ENCODE results near the gene LGI2.
"Not testable (repeated sequence)": the region's sequence is repeated elsewhere in the genome, so short reads cannot be mapped to it uniquely, and the experiment has no call there.

Gene LGI2

DNA sequence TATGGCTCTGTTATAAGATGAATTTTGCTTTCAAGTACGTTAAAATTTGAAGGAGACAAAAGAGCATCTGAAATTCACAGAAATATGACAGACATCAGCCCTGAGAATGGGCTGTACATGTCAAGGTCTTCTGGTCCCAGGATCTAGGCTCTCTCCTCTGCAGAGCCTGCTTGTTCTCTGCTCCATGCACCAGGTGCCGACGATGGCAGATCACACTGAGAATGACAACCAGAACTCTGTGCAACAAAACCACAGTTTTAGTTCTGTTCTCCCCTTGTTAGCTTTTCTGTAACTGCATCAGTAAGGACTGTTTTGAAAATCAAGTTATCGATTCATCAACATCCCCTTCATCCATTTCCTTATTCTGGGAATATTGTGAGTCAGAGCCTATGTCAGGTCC, 30.9 kb upstream of the LGI2 start:
- no peak for DNase-seq
- TF ChIP-seq POLR2A (IDR thresholded peaks at IDR 0.05; ENCODE audit: low read length) (no peak), GATA1 (IDR thresholded peaks at IDR 0.05; ENCODE audit: low read depth, low read length) (no peak)

GRCh38 chr4:25060963-25061340, 30.2 kb upstream of the LGI2 start:
- DNase-seq, result peak in 1 of 2 experiments; percentile 2
- TF ChIP-seq GATA1 (IDR thresholded peaks at IDR 0.05; ENCODE audit: low read depth, low read length), result no peak
- no peak for TF ChIP-seq POLR2A (IDR thresholded peaks at IDR 0.05; ENCODE audit: low read length)

GRCh38 chr4:25060241-25060962, 29.7 kb upstream of the LGI2 start:
- no peak for DNase-seq

GRCh38 chr4:25059791-25060190, 29.0 kb upstream of the LGI2 start:
- no peak for DNase-seq
- TF ChIP-seq GATA1 (IDR thresholded peaks at IDR 0.05; ENCODE audit: low read depth, low read length) (no peak), POLR2A (IDR thresholded peaks at IDR 0.05; ENCODE audit: low read length) (no peak)

More at GRCh38 chr4:25060241-25060962, 29.7 kb upstream of the LGI2 start:
- TF ChIP-seq GATA1 (IDR thresholded peaks at IDR 0.05; ENCODE audit: low read depth, low read length) (no peak), POLR2A (IDR thresholded peaks at IDR 0.05; ENCODE audit: low read length) (no peak)

- DNase-seq, result no peak
- TF ChIP-seq POLR2A (IDR thresholded peaks at IDR 0.05; ENCODE audit: low read length) (no peak), GATA1 (IDR thresholded peaks at IDR 0.05; ENCODE audit: low read depth, low read length) (no peak)
Observed at GRCh38 chr4:25058796-25059195, 28.1 kb upstream of the LGI2 start.

DNA sequence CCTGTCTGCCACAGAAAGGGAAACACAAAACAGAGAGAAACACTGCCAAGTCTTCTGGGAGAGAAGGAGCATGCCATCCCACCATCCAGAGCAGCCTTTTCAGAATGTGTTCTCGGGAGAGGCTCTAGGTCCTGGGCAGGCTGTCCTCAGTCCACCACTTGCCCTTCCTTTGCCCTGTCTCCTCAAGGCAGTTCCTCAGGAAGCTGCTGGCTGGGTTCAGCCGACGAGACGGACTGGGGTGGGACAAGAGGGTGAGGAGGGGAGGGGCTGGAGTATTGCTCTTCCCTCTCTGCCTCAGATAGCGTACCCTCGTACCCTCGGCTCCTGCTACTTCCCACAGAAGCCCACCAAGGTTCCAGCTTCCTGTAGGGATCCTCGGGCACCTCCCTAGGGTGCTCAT, 26.6 kb upstream of the LGI2 start:
- DNase-seq, result no peak
- TF ChIP-seq POLR2A (IDR thresholded peaks at IDR 0.05; ENCODE audit: low read length) (no peak), GATA1 (IDR thresholded peaks at IDR 0.05; ENCODE audit: low read depth, low read length) (no peak)

DNA sequence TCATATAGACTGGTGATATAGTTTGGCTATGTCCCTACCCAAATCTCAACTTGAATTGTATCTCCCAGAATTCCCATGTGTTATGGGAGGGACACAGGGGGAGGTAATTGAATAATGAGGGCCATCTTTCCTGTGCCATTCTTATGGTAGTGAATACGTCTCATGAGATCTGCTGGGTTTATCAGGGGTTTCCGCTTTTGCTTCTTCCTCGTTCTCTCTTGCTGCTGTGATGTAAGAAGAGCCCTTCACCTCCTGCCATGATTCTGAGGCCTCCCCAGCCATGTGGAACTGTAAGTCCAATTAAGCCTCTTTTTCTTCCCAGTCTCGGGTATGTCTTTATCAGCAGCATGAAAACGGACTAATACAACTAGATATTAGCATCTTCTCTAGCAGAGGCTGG, 21.3 kb upstream of the LGI2 start:
- not testable (repeated sequence) for DNase-seq

- TF ChIP-seq GATA1 (IDR thresholded peaks at IDR 0.05; ENCODE audit: low read depth, low read length) (no peak), POLR2A (IDR thresholded peaks at IDR 0.05; ENCODE audit: low read length) (no peak)
- DNase-seq, result peak in 1 of 2 experiments; percentile 24
Observed at GRCh38 chr4:25051534-25051933, 20.8 kb upstream of the LGI2 start.

- DNase-seq, result peak; percentile 78 to 89
- TF ChIP-seq GATA1 (IDR thresholded peaks at IDR 0.05; ENCODE audit: low read depth, low read length) (no peak), POLR2A (IDR thresholded peaks at IDR 0.05; ENCODE audit: low read length) (no peak)
Observed at GRCh38 chr4:25050370-25051078, 19.8 kb upstream of the LGI2 start.

DNA sequence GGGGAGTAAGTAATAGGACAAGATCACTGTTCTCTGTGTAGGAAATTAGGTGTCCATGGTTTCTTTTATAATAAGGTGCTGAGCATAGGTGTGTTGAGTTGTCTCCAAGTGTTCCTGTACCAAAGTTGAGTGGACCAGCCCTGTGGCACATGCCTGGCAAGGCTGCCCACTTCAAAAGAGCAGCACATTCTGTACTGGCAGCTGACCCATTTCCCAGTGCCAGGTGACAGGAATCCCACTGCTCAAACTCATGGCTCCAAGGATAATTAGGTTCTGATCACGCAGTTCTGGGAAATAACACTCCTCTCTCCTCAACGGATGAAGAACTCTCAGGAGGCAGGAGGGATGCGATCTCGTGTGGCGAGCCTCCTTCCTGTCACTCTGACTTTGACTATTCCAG, 12.8 kb upstream of the LGI2 start:
- no peak for DNase-seq
- TF ChIP-seq GATA1 (IDR thresholded peaks at IDR 0.05; ENCODE audit: low read depth, low read length), result no peak
- no peak for TF ChIP-seq POLR2A (IDR thresholded peaks at IDR 0.05; ENCODE audit: low read length)

GRCh38 chr4:25033526-25033925, 2.8 kb upstream of the LGI2 start:
- no peak for DNase-seq
- no peak for TF ChIP-seq GATA1 (IDR thresholded peaks at IDR 0.05; ENCODE audit: low read depth, low read length)
- TF ChIP-seq POLR2A (IDR thresholded peaks at IDR 0.05; ENCODE audit: low read length), result no peak

DNA sequence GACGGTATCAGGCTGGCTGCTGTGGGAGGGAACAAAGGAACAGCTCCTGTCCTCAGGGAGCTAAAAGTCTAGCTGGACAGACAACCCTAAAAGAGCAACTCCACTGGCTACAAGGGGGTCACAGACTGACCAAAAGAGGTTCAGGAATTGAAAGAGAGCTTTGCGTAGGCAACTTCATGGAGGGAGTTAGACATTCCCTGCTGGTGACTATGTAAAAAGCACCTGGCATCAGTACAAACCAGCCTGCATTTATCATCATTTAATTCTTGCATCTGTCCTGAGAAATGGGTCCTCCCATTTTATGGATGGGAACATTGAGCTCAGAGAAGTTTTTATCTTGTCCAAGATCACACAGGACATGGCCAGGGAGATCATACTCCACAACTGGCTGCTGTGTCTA, 1.4 kb upstream of the LGI2 start:
- TF ChIP-seq POLR2A (IDR thresholded peaks at IDR 0.05; ENCODE audit: low read length) (no peak), GATA1 (IDR thresholded peaks at IDR 0.05; ENCODE audit: low read depth, low read length) (no peak)
- no peak for DNase-seq

DNA sequence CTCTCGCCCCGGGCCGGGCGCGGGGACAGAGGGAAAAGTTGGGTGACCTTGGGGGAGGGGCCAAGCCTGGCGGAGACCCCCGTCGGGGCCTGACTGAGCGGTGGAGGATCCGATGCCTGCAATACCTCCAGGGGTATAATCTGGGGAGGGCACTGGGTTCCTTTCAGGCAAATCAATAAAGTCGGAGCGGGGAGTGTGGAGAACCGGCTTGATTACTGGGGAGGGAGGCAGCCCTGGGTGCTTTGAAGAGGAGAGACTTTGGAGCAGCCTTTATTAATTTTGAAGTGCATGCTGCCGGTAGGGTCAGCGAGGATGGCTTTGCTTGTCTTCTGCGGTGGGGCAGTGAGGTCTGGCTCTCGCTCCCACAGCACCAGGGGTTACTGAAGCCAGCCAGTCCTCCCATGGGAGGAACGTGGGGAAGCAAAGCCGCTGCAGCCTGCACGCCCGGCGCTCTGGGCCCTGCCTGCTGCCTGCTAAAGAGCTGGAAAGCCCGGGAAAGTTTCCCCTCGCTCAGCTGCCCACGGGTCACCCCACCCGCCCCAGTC, 403 bp upstream of the LGI2 start:
- no peak for DNase-seq
- TF ChIP-seq GATA1 (IDR thresholded peaks at IDR 0.05; ENCODE audit: low read depth, low read length), result no peak
- TF ChIP-seq POLR2A (IDR thresholded peaks at IDR 0.05; ENCODE audit: low read length), result no peak

DNA sequence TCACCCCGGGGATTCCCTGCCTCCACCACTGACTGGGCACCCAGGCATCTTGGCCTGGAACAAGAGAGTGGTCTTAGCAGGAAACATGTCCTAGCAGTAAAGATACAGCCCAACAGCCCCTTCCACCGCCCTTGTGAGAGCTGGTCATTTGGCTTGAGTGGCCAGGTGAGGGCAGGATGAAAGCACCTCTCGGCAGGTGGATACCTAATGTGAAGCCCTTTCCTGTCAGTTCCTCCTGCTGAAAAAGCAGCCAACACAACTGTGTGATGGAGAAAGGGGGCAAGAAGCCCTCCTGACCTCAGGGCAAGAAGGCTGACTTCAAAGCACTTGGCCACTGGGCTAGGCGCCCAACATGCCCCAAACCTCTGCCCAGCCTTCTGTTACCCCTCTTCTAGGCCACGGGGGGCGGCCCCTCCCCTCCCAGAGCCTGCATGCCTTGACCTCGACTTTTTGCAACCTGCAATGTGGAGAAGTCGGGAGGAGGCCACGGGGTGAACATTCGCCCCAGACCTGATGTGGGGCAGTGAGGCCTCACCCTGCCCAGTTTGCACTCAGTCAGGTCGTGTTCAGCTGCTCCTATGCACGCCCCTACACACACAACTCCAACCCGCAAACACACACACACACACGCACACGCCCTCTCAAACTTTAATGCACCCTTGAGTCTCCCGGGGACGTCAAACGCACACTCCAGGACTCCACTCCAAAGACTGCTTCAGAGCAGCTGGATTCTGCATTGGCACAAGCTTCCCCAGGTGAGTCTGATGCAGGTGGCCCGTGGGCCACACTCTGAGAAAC, 1.1 kb downstream of the LGI2 start:
- DNase-seq, result no peak
- TF ChIP-seq POLR2A (IDR thresholded peaks at IDR 0.05; ENCODE audit: low read length) (no peak), GATA1 (IDR thresholded peaks at IDR 0.05; ENCODE audit: low read depth, low read length) (no peak)

Data from erythroblast (primary cell).